MCF 10A (cell line): ENCODE data around the gene SSR2. TPM values are rescaled to one million over a fixed set of nuclear protein-coding genes. Genes with fewer than 3 reads are reported as not detected.
A peak's percentile ranks its signal among the peaks of the same experiment; 100 is the strongest.
"Not testable (repeated sequence)": the region's sequence is repeated elsewhere in the genome, so short reads cannot be mapped to it uniquely, and the experiment has no call there.

Experiments
- BruUV-seq: library from RNA; stranded (reverse); fragments of 400-500 nt; replicated peaks from 2 replicates; lab custom pipeline; 2021; lab: Mats Ljungman, UMichigan
- CTCF ChIA-PET: fragments of 300-600 bp; sonication (Branson Sonifier 250); formaldehyde crosslinking; extraction: SDS; loops from one replicate; lab custom pipeline; 2021; ENCODE audit warnings: antibody characterized with exemption, inconsistent platforms; lab: Yijun Ruan, JAX
- POLR2A ChIA-PET: fragments of 300-600, 350-650 bp; sonication (Branson Sonifier 250); formaldehyde crosslinking; extraction: SDS; loops from one replicate; lab custom pipeline; 2020; ENCODE audit warnings: antibody characterized with exemption, inconsistent platforms; lab: Yijun Ruan, JAX
- DNase-seq: peaks from one replicate; pipeline ENCODE4 v3.0.0-alpha.2; 2018; ENCODE audit not compliant: unreplicated experiment
- H3K27ac Mint-ChIP-seq: one replicate; pipeline ENCODE4 v1.8.0; 2022; ENCODE audit warnings: mild to moderate bottlenecking, low read depth, mixed read lengths; ENCODE audit not compliant: unreplicated experiment
- H3K27me3 Mint-ChIP-seq: one replicate; pipeline ENCODE4 v1.8.0; 2022; ENCODE audit warnings: mixed read lengths; ENCODE audit not compliant: insufficient read depth, unreplicated experiment
- H3K36me3 Mint-ChIP-seq: one replicate; pipeline ENCODE4 v1.8.0; 2022; ENCODE audit warnings: mild to moderate bottlenecking, moderate library complexity, mixed read lengths; ENCODE audit not compliant: insufficient read depth, unreplicated experiment
- H3K4me1 Mint-ChIP-seq: one replicate; pipeline ENCODE4 v1.8.0; 2022; ENCODE audit warnings: mixed read lengths; ENCODE audit not compliant: insufficient read depth, unreplicated experiment
- H3K4me3 Mint-ChIP-seq: one replicate; pipeline ENCODE4 v1.8.0; 2022; ENCODE audit warnings: mild to moderate bottlenecking, moderate library complexity, mixed read lengths; ENCODE audit not compliant: unreplicated experiment
- H3K9me3 Mint-ChIP-seq: one replicate; pipeline ENCODE4 v1.8.0; 2022; ENCODE audit warnings: mixed read lengths; ENCODE audit not compliant: unreplicated experiment
- intact Hi-C: fragments of 100-400 bp; cut with micrococcal nuclease; formaldehyde crosslinking; loops from 2 replicates; pipeline ENCODE4 v1.14.1; 2022
- total RNA-seq: library from RNA; stranded (reverse); gene quantifications from 2 replicates; pipeline ENCODE4 v1.2.3, GENCODE V29; 2022
- TF ChIP-seq, protein P1 (sequence below): fragments of 200-600 bp; IDR thresholded peaks from one replicate; pipeline ENCODE4 v1.8.0; 2022; ENCODE audit warnings: antibody characterized with exemption, mild to moderate bottlenecking; ENCODE audit not compliant: unreplicated experiment

The SSR2 gene
- total RNA-seq, 1 experiment from 2014 or later, result 477 TPM

DNA sequence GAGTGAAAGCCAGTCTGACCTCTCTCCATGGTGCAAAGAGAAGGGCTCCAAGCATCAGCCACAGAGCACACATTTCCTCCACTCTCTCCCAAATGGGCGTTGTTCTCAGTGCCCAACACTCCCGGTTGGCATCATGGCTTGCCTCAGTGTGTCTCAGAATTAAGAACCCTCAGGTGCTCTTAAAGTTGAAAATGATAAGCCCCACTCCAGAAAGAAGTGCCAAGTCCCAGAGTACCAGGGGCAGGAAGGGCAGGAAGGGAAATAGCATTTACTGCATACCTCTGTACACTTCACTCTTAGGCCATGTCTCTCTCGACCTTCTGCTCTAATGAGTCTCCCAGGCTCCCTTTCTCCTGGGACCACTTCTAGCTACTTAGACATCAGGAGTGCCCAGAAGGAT, 27.2 kb downstream of the SSR2 start:
- no peaks in the 10 kb centered on the region for H3K27me3 Mint-ChIP-seq
- H3K4me1 Mint-ChIP-seq, result peaks cover 11% of the 10 kb centered on the region
- no TSS peak for BruUV-seq
- intact Hi-C loops, result no loop called here
- no peak overlapping the region for H3K27ac Mint-ChIP-seq
- POLR2A ChIA-PET, result interaction anchor here (1.3 to 1.4 kb wide), 2 partner anchors 9 to 31 kb away, joined by 3 read pairs; no protein-coding TSS in a partner anchor
- TF ChIP-seq, protein P1, sequence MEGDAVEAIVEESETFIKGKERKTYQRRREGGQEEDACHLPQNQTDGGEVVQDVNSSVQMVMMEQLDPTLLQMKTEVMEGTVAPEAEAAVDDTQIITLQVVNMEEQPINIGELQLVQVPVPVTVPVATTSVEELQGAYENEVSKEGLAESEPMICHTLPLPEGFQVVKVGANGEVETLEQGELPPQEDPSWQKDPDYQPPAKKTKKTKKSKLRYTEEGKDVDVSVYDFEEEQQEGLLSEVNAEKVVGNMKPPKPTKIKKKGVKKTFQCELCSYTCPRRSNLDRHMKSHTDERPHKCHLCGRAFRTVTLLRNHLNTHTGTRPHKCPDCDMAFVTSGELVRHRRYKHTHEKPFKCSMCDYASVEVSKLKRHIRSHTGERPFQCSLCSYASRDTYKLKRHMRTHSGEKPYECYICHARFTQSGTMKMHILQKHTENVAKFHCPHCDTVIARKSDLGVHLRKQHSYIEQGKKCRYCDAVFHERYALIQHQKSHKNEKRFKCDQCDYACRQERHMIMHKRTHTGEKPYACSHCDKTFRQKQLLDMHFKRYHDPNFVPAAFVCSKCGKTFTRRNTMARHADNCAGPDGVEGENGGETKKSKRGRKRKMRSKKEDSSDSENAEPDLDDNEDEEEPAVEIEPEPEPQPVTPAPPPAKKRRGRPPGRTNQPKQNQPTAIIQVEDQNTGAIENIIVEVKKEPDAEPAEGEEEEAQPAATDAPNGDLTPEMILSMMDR, result no peak
- no peaks in the 10 kb centered on the region for H3K9me3 Mint-ChIP-seq
- no peak overlapping the region for H3K4me3 Mint-ChIP-seq
- peaks cover 7% of the 10 kb centered on the region for H3K36me3 Mint-ChIP-seq
- DNase-seq, result no peak
- CTCF ChIA-PET, result interaction anchor here (0.5 to 9.4 kb wide), 9 partner anchors 11 to 245 kb away, joined by 3 to 175 read pairs (median 4); partner anchors contain the start of gene RXFP4

DNA sequence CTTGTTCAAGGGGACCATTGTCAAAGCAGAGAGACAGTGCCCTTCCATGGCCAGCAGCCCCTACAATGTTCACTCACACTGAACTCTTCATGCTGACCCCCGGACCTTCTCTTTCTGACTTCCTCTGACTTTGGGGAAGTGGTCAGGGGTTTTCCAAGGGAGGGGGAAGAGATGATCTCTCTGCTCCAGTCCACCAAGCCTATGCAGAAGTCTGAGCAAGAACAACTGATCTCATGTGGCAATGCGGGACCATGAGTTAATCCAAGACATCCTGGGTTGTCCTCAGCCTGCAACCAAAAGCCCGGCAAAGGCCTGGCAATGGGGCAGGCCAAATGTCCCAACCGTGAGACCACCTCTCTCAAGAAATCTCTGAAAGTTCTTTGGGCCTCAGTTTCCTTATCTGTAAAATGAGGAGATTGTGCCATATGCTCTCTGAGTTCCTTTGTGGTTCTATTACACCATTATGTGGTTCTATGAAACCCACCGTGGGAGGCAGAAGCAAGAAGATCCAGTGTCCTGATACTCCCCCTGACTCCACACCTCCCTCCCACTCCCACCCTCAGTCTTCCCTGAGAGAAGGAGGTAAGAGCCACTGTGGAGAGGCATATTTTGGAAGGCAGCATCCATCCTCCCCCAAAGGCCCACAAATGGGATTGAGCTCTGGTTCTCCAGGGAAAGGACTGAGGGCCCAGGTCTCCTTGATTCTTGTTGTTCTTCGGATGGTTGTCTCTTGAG, 30.6 kb downstream of the SSR2 start:
- Mint-ChIP-seq H3K27ac (no peak overlapping the region), H3K27me3 (no peaks in the 10 kb centered on the region), H3K4me3 (no peak overlapping the region), H3K4me1 (peaks cover 12% of the 10 kb centered on the region), H3K9me3 (no peaks in the 10 kb centered on the region), H3K36me3 (peaks cover 7% of the 10 kb centered on the region)
- ChIA-PET POLR2A (interaction anchor here (0.6 to 5.1 kb wide), 8 partner anchors 12 to 156 kb away, joined by 3 to 55 read pairs (median 4); partner anchors contain the start of genes ARHGEF2 and KHDC4), CTCF (interaction anchor here (0.5 to 9.4 kb wide), 38 partner anchors 10 to 261 kb away, joined by 3 to 175 read pairs (median 4); partner anchors contain the start of genes ARHGEF2, KHDC4 and RXFP4)
- no TSS peak for BruUV-seq
- intact Hi-C loops, result no loop called here
- no peak for DNase-seq
- TF ChIP-seq, protein P1, result no peak

DNA sequence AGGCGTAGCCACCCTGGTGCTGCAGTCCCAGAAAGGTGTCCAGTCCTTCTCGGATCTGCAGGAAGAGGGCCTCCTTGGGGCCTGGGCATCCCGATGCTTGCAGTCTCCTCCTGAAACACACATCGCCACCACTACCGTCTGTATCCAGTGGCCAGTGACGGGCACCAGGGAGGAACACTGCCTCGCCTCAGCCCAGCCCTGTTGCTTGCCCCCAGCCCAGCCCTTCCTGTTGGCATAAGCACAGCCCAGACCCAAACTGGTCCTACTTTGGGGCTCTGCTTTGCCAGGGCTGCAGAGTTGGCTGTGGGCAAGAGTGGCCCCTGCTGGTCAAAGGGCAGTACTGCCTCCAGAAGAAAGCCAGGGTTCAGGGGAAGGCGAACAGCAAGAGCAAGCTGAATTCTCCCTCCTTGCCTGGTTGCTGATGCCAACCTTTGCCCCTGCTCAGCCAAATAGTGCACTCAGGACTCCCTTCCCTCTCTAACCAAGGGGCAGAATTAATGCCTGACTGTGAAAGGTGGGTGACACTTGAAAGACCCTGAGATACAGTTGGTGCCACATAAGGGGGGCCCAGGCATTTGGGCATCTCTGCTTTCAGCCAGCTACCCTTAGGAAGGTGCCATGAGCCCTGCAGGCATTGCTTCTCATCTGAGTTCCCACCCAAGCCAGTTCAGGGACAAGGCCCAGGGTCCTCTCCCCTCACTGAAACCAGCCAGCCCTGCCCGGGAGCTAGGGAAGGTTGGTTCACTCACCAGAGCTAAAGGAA, 31.3 kb downstream of the SSR2 start:
- Mint-ChIP-seq H3K36me3 (peaks cover 7% of the 10 kb centered on the region), H3K9me3 (no peaks in the 10 kb centered on the region), H3K27me3 (no peaks in the 10 kb centered on the region), H3K4me1 (peaks cover 14% of the 10 kb centered on the region), H3K4me3 (no peak overlapping the region), H3K27ac (no peak overlapping the region)
- peak; percentile 85 for DNase-seq
- POLR2A ChIA-PET, result interaction anchor here (0.6 to 5.1 kb wide), 4 partner anchors 12 to 56 kb away, joined by 3 to 55 read pairs (median 18); partner anchors contain the start of genes ARHGEF2 and KHDC4
- TF ChIP-seq, protein P1, result peak; percentile 99
- CTCF ChIA-PET, result interaction anchor here (0.6 to 9.4 kb wide), 41 partner anchors 9 to 260 kb away, joined by 3 to 175 read pairs (median 5); partner anchors contain the start of genes ARHGEF2, KHDC4, LAMTOR2 and RXFP4
- no TSS peak for BruUV-seq
- intact Hi-C loops, result loop anchor here (1.0 to 10.0 kb wide), 3 partner anchors 27 to 265 kb away; no protein-coding TSS in a partner anchor

DNA sequence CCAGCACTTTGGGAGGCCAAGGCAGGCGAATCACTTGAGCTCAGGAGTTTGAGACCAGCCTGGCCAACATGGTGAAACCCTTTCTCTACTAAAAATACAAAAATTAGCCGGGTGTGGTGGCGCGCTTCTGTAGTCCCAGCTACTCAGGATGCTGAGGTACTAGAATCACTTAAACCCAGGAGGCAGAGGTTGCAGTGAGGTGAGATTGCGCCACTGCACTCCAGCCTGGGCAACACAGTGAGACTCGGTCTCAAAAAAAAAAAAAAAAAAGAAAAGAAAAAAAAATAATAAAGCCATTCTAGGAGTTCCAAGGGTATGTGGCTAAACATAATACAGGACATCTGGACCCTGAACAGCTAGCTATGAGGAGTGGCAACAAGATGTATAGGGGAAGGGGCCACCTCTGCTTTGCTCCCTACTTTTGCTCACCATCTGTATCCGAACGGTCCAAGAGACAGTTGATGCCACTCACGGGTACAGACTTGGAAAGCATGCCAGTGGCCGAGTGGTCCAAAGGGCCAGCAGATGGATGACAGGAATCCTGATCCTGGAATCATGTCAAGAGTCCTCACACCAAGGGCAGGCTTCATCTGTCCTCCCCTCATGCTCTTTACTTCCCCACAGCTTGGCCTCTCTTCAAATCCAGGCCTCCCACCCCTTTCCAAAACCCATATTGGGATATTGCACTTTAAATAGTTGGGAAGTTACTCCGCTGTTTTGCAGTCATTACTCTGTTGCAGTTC, 35.7 kb downstream of the SSR2 start:
- not testable (repeated sequence) for H3K9me3 Mint-ChIP-seq, H3K27me3 Mint-ChIP-seq, H3K4me3 Mint-ChIP-seq, H3K36me3 Mint-ChIP-seq, BruUV-seq, DNase-seq
- Mint-ChIP-seq H3K4me1 (peaks cover 57% of the 10 kb centered on the region), H3K27ac (peak overlapping the region; percentile 90)
- ChIA-PET CTCF (interaction anchor here (0.6 to 11.9 kb wide), 8 partner anchors 11 to 73 kb away, joined by 3 to 136 read pairs (median 8); partner anchors contain the start of genes KHDC4 and RXFP4), POLR2A (interaction anchor here (0.6 to 13.3 kb wide), 7 partner anchors 10 to 53 kb away, joined by 3 to 294 read pairs (median 14); partner anchors contain the start of genes KHDC4 and RXFP4)
- intact Hi-C loops, result loop anchor here (10.0 kb wide), 1 partner anchor 260 kb away; no protein-coding TSS in a partner anchor
